Skeletal muscle tissue (tissue), 4 donors: ENCODE measurements around the gene RLN3. TPM values are rescaled to one million over a fixed set of nuclear protein-coding genes. Genes with fewer than 3 reads are reported as not detected.

ENCODE experiments used
- H3K27ac ChIP-seq: one replicate; pipeline ENCODE4 v1.7.0; 2013; ENCODE audit warnings: mild to moderate bottlenecking, low read depth, low read length, inconsistent platforms
- H3K27me3 ChIP-seq, 3 donors: one replicate each; pipeline ENCODE4 v1.7.0; 2013; ENCODE audit warnings: low read length in 3 of 3; ENCODE audit not compliant: control insufficient read depth in 3 of 3, insufficient read depth in 3 of 3
- H3K36me3 ChIP-seq, 3 donors: one replicate each; pipeline ENCODE4 v1.7.0; 2013; ENCODE audit warnings: low read length in 3 of 3; ENCODE audit not compliant: control insufficient read depth in 3 of 3, insufficient read depth in 3 of 3
- H3K4me1 ChIP-seq, 3 donors: one replicate each; pipeline ENCODE4 v1.7.0; 2013; ENCODE audit warnings: low read length in 3 of 3, mild to moderate bottlenecking in 3 of 3; ENCODE audit not compliant: control insufficient read depth in 3 of 3, insufficient read depth in 3 of 3
- H3K4me3 ChIP-seq, 3 donors: one replicate each; pipeline ENCODE4 v1.7.0; 2013; ENCODE audit warnings: low read length in 3 of 3
- H3K9ac ChIP-seq, 3 donors: one replicate each; pipeline ENCODE4 v1.7.0; 2013; ENCODE audit warnings: low read length in 3 of 3, mild to moderate bottlenecking in 3 of 3, moderate library complexity in 2 of 3, low read depth in 1 of 3
- H3K9me3 ChIP-seq, 3 donors: one replicate each; pipeline ENCODE4 v1.7.0; 2013; ENCODE audit warnings: low read length in 3 of 3; ENCODE audit not compliant: control insufficient read depth in 3 of 3
- total RNA-seq: library from RNA; depleted of rRNA; stranded (reverse); fragments of >200 nt; gene quantifications from one replicate; pipeline ENCODE4 v1.2.3, GENCODE V29; 2014
- donor health status: Osteomylitis.

RLN3 gene
- total RNA-seq, 1 donor from 2014 or later = not detected

- Histone ChIP-seq H3K36me3 (no peaks in the 10 kb centered on the region), H3K9ac (no peak overlapping the region), H3K4me1 (peaks cover 0 to 8% (median 4%) of the 10 kb centered on the region in 3 donors), H3K9me3 (no peaks in the 10 kb centered on the region), H3K27me3 (peaks cover 40 to 49% (median 42%) of the 10 kb centered on the region in 3 donors), H3K27ac (no peak overlapping the region), H3K4me3 (no peak overlapping the region)
Observed at GRCh38 chr19:14059093-14059480, 31.1 kb downstream of the RLN3 start.

- Histone ChIP-seq H3K4me3 (no peak overlapping the region), H3K36me3 (no peaks in the 10 kb centered on the region), H3K27ac (no peak overlapping the region), H3K9ac (no peak overlapping the region), H3K4me1 (peaks cover 0 to 8% (median 4%) of the 10 kb centered on the region in 3 donors), H3K27me3 (peaks cover 40 to 49% (median 42%) of the 10 kb centered on the region in 3 donors), H3K9me3 (no peaks in the 10 kb centered on the region)
Observed at GRCh38 chr19:14059652-14060155, 31.8 kb downstream of the RLN3 start.

GRCh38 chr19:14061081-14061749 lies 33.3 kb downstream of the RLN3 start:
- peaks cover 0 to 8% (median 4%) of the 10 kb centered on the region in 3 donors for H3K4me1 ChIP-seq
- no peak overlapping the region for H3K9ac ChIP-seq
- H3K27me3 ChIP-seq = peaks cover 36 to 44% (median 40%) of the 10 kb centered on the region in 3 donors
- H3K36me3 ChIP-seq = no peaks in the 10 kb centered on the region
- no peak overlapping the region for H3K27ac ChIP-seq
- no peaks in the 10 kb centered on the region for H3K9me3 ChIP-seq
- no peak overlapping the region for H3K4me3 ChIP-seq

GRCh38 chr19:14061751-14062557 lies 34.0 kb downstream of the RLN3 start, which contains the start of gene PALM3:
Gene PALM3, minus strand, starts transcription at chr19:14062076. Its CDS starts 96 bp downstream, at chr19:14061980.
- no peak within 1 kb of the TSS for H3K9ac ChIP-seq
- no peaks in the 10 kb centered on the region for H3K36me3 ChIP-seq
- no peaks in the 10 kb centered on the region for H3K9me3 ChIP-seq
- H3K27ac ChIP-seq = no peak within 1 kb of the TSS
- H3K4me1 ChIP-seq = peaks cover 0 to 6% (median 4%) of the 10 kb centered on the region in 3 donors
- H3K4me3 ChIP-seq = no peak within 1 kb of the TSS
- peaks cover 35 to 40% (median 38%) of the 10 kb centered on the region in 3 donors for H3K27me3 ChIP-seq

GRCh38 chr19:14062558-14062855 lies 34.6 kb downstream of the RLN3 start:
- no peak overlapping the region for H3K4me3 ChIP-seq
- no peaks in the 10 kb centered on the region for H3K36me3 ChIP-seq
- no peaks in the 10 kb centered on the region for H3K9me3 ChIP-seq
- H3K27me3 ChIP-seq = peaks cover 35 to 40% (median 37%) of the 10 kb centered on the region in 3 donors
- no peak overlapping the region for H3K27ac ChIP-seq
- no peak overlapping the region for H3K9ac ChIP-seq
- H3K4me1 ChIP-seq = peaks cover 0 to 5% (median 4%) of the 10 kb centered on the region in 3 donors

GRCh38 chr19:14063105-14063504 lies 35.2 kb downstream of the RLN3 start:
- H3K9ac ChIP-seq = no peak overlapping the region
- H3K36me3 ChIP-seq = no peaks in the 10 kb centered on the region
- no peak overlapping the region for H3K4me3 ChIP-seq
- H3K27ac ChIP-seq = no peak overlapping the region
- H3K9me3 ChIP-seq = no peaks in the 10 kb centered on the region
- peaks cover 31 to 37% (median 32%) of the 10 kb centered on the region in 3 donors for H3K27me3 ChIP-seq
- H3K4me1 ChIP-seq = peaks cover 0 to 3% (median 0%) of the 10 kb centered on the region in 3 donors

GRCh38 chr19:14066134-14066533 lies 38.2 kb downstream of the RLN3 start:
- no peak overlapping the region for H3K27ac ChIP-seq
- no peak overlapping the region for H3K9ac ChIP-seq
- no peak overlapping the region for H3K4me3 ChIP-seq
- no peaks in the 10 kb centered on the region for H3K9me3 ChIP-seq
- H3K4me1 ChIP-seq = no peaks in the 10 kb centered on the region
- no peaks in the 10 kb centered on the region for H3K36me3 ChIP-seq
- peaks cover 4 to 10% (median 4%) of the 10 kb centered on the region in 3 donors for H3K27me3 ChIP-seq

GRCh38 chr19:14070268-14071050 lies 42.5 kb downstream of the RLN3 start:
- no peaks in the 10 kb centered on the region for H3K9me3 ChIP-seq
- H3K27ac ChIP-seq = no peak overlapping the region
- H3K27me3 ChIP-seq = no peaks in the 10 kb centered on the region
- peaks cover 25 to 34% (median 32%) of the 10 kb centered on the region in 3 donors for H3K4me1 ChIP-seq
- H3K36me3 ChIP-seq = no peaks in the 10 kb centered on the region
- H3K9ac ChIP-seq = no peak overlapping the region
- H3K4me3 ChIP-seq = no peak overlapping the region

GRCh38 chr19:14072535-14073260 lies 44.8 kb downstream of the RLN3 start, which contains the start of gene MISP3:
Gene MISP3, plus strand, starts transcription at chr19:14072786. Its CDS starts 524 bp downstream, at chr19:14073310.
- no peaks in the 10 kb centered on the region for H3K27me3 ChIP-seq
- peak within 1 kb of the TSS; percentile 88 to 89 (median 89) for H3K9ac ChIP-seq
- H3K36me3 ChIP-seq = no peaks in the 10 kb centered on the region
- peak within 1 kb of the TSS; percentile 83 for H3K27ac ChIP-seq
- peaks cover 27 to 35% (median 32%) of the 10 kb centered on the region in 3 donors for H3K4me1 ChIP-seq
- H3K9me3 ChIP-seq = no peaks in the 10 kb centered on the region
- H3K4me3 ChIP-seq = peak within 1 kb of the TSS; percentile 83 to 84 (median 83)
